A549 (cell line): ENCODE measurements around the gene PRKCE. TPM values are rescaled to one million over a fixed set of nuclear protein-coding genes. Genes with fewer than 3 reads are reported as not detected.
A peak's percentile ranks its signal among the peaks of the same experiment; 100 is the strongest.

ENCODE experiments used
- ATAC-seq, 2 experiments: fragments of 200-7000 bp in 1 of 2; fragments of >200 bp in 1 of 2; cut with Nextera tagmentation in 1 of 2; cut with Tn5 transposase in 1 of 2; 3 replicates each; pipeline versions ENCODE4 v1.8.0 to v1.9.1; 2018 to 2020; ENCODE audit warnings: mild to moderate bottlenecking in 1 of 2, moderate library complexity in 1 of 2
- CTCF ChIA-PET: fragments of 300-600 bp; sonication (Branson Sonifier 250); formaldehyde crosslinking; extraction: SDS; loops from one replicate; lab custom pipeline; 2021; ENCODE audit warnings: antibody characterized with exemption, inconsistent platforms; lab: Yijun Ruan, JAX
- POLR2A ChIA-PET: fragments of 350-600 bp; formaldehyde crosslinking; extraction: SDS; loops from one replicate; lab custom pipeline; 2021; ENCODE audit warnings: antibody characterized with exemption, inconsistent platforms; lab: Yijun Ruan, JAX
- DNase-seq, 2 experiments: peaks; one replicate each; pipeline versions ENCODE4 v3.0.0 to v3.0.0-alpha.2; 2011 to 2016; ENCODE audit warnings: low read depth in 1 of 2, low spot score in 1 of 2
- FAIRE-seq: peaks from 2 replicates; lab custom pipeline; 2011; peaks lifted over from hg19 to GRCh38; lab: Jason Lieb, UNC
- H3K27ac ChIP-seq, 2 experiments: fragments of >200 bp; sonication (Bioruptor Twin); formaldehyde crosslinking; 3 replicates each; pipeline ENCODE4 v1.5.1; 2016 to 2017
- H3K4me1 ChIP-seq: fragments of >200 bp; sonication (Bioruptor Twin); formaldehyde crosslinking; 3 replicates; pipeline ENCODE4 v1.6.1; 2016
- H3K4me2 ChIP-seq: fragments of >200 bp; sonication (Bioruptor Twin); formaldehyde crosslinking; 3 replicates; pipeline ENCODE4 v1.6.1; 2016
- H3K4me3 ChIP-seq: fragments of >200 bp; sonication (Bioruptor Twin); formaldehyde crosslinking; 3 replicates; pipeline ENCODE4 v1.5.1; 2016
- H3K9me3 ChIP-seq: fragments of >200 bp; sonication (Bioruptor Twin); formaldehyde crosslinking; 3 replicates; pipeline ENCODE4 v1.6.1; 2016
- ATOH8 ChIP-seq: fragments of 250-450 bp; sonication (Bioruptor Pico); IDR thresholded peaks from 2 replicates; pipeline ENCODE4 v1.5.0; 2020; ENCODE audit warnings: low read depth, mild to moderate bottlenecking, moderate library complexity
- BHLHE40 ChIP-seq: IDR thresholded peaks from 2 replicates; pipeline ENCODE4 v1.6.1; 2012; ENCODE audit warnings: low read depth, low read length, inconsistent platforms
- CBX8 ChIP-seq: fragments of 200-600 bp; sonication (generic); IDR thresholded peaks from 2 replicates; pipeline ENCODE4 v1.6.1; 2016
- CEBPB ChIP-seq, 2 experiments: fragments of >200 bp in 1 of 2; sonication (Bioruptor Twin) in 1 of 2; formaldehyde crosslinking in 1 of 2; IDR thresholded peaks; 2 replicates each; pipeline ENCODE4 v1.6.1; 2012 to 2016
- EHMT2 ChIP-seq: fragments of 200-600 bp; sonication (generic); IDR thresholded peaks from 2 replicates; pipeline ENCODE4 v1.6.1; 2016; ENCODE audit warnings: antibody characterized with exemption, low read depth, mild to moderate bottlenecking, moderate library complexity
- FOSL2 ChIP-seq, 2 experiments: fragments of 450-650 bp in 1 of 2; fragments of >200 bp in 1 of 2; sonication (Bioruptor Twin) in 1 of 2; formaldehyde crosslinking; IDR thresholded peaks; 2 replicates each; pipeline versions ENCODE4 v1.5.0 to v1.6.1; 2016 to 2020; ENCODE audit warnings: mild to moderate bottlenecking in 1 of 2, moderate library complexity in 1 of 2
- FOXS1 ChIP-seq: fragments of 250-450 bp; sonication (Bioruptor Pico); IDR thresholded peaks from 2 replicates; pipeline ENCODE4 v1.5.0; 2020; ENCODE audit warnings: mild to moderate bottlenecking, moderate library complexity
- GATA3 ChIP-seq: IDR thresholded peaks from 2 replicates; pipeline ENCODE4 v1.6.1; 2012; ENCODE audit warnings: borderline replicate concordance
- HDAC2 ChIP-seq: fragments of 200-600 bp; sonication (generic); IDR thresholded peaks from 2 replicates; pipeline ENCODE4 v1.6.1; 2016
- HMGXB4 ChIP-seq: fragments of 250-450 bp; sonication (Bioruptor Pico); IDR thresholded peaks from 2 replicates; pipeline ENCODE4 v1.5.0; 2021; ENCODE audit warnings: mild to moderate bottlenecking, moderate library complexity, borderline replicate concordance
- HOXB13 ChIP-seq: fragments of 250-450 bp; sonication (Bioruptor Pico); IDR thresholded peaks from 2 replicates; pipeline ENCODE4 v1.5.0; 2020; ENCODE audit warnings: low read depth, mild to moderate bottlenecking, moderate library complexity
- HOXB5 ChIP-seq: fragments of 250-450 bp; sonication (Bioruptor Pico); IDR thresholded peaks from 2 replicates; pipeline ENCODE4 v1.5.0; 2020; ENCODE audit warnings: mild to moderate bottlenecking, moderate library complexity
- JUNB ChIP-seq: fragments of >200 bp; sonication (Bioruptor Twin); formaldehyde crosslinking; IDR thresholded peaks from 2 replicates; pipeline ENCODE4 v1.6.1; 2016
- MAFK ChIP-seq: fragments of 450-650 bp; IDR thresholded peaks from 2 replicates; pipeline ENCODE4 v1.6.1; 2014; ENCODE audit not compliant: partially characterized antibody
- MAX ChIP-seq: IDR thresholded peaks from 2 replicates; pipeline ENCODE4 v1.6.1; 2012
- MAZ ChIP-seq: fragments of 150-350 bp; IDR thresholded peaks from 2 replicates; pipeline ENCODE4 v1.6.1; 2014; ENCODE audit warnings: antibody characterized with exemption, low read depth, low read length, borderline replicate concordance
- NPAS2 ChIP-seq: fragments of 250-450 bp; sonication (Bioruptor Pico); IDR thresholded peaks from 2 replicates; pipeline ENCODE4 v1.8.0; 2022; ENCODE audit warnings: mild to moderate bottlenecking, moderate library complexity, borderline replicate concordance
- PHF8 ChIP-seq: fragments of 200-600 bp; sonication (generic); IDR thresholded peaks from 2 replicates; pipeline ENCODE4 v1.6.1; 2016; ENCODE audit warnings: low read depth, mild to moderate bottlenecking, antibody characterized with exemption, moderate library complexity, borderline replicate concordance
- POLR2A ChIP-seq: IDR thresholded peaks from 2 replicates; pipeline ENCODE4 v1.6.1; 2012; ENCODE audit warnings: mild to moderate bottlenecking, low read length
- RARB ChIP-seq: fragments of 250-450 bp; sonication (Bioruptor Pico); IDR thresholded peaks from 2 replicates; pipeline ENCODE4 v1.8.0; 2021; ENCODE audit warnings: mild to moderate bottlenecking, moderate library complexity
- TP53 ChIP-seq: fragments of 250-450 bp; sonication (Bioruptor Pico); IDR thresholded peaks from 2 replicates; pipeline ENCODE4 v1.5.0; 2021; ENCODE audit warnings: mild to moderate bottlenecking, moderate library complexity
- ZFP36 ChIP-seq: fragments of 450-650 bp; IDR thresholded peaks from 2 replicates; pipeline ENCODE4 v1.6.1; 2014; ENCODE audit warnings: borderline replicate concordance; ENCODE audit not compliant: partially characterized antibody
- ZNF302 ChIP-seq: fragments of 250-450 bp; sonication (Bioruptor Pico); IDR thresholded peaks from 2 replicates; pipeline ENCODE4 v1.9.0; 2021; ENCODE audit warnings: inconsistent platforms, mild to moderate bottlenecking, moderate library complexity
- WGBS: methylation state at CpG from one replicate; pipeline ENCODE4 v1.1.6; 2017; ENCODE audit errors: missing lambda C conversion rate; 5-methylcytosine and 5-hydroxymethylcytosine counted together
- polyA plus RNA-seq, 4 experiments: library from polyadenylated mRNA; depleted of rRNA in 3 of 4; stranded (reverse); fragments of >200 nt; fragmentation: RNase III in 1 of 4; extraction: RNeasy Plus Mini Kit Qiagen cat#74134 plus additional on column Dnase treatment in 1 of 4; gene quantifications; 2 replicates in 3 of 4; 3 replicates in 1 of 4; pipeline ENCODE4 v1.2.3, GENCODE V29; 2011 to 2017
- TF ChIP-seq, protein P1 (sequence below): IDR thresholded peaks from 2 replicates; pipeline ENCODE4 v1.6.1; 2012; ENCODE audit warnings: low read depth, borderline replicate concordance
- TF ChIP-seq, protein P2 (sequence below): fragments of 200-600 bp; sonication (generic); IDR thresholded peaks from 2 replicates; pipeline ENCODE4 v1.6.1; 2016; ENCODE audit warnings: antibody characterized with exemption, mild to moderate bottlenecking, moderate library complexity

PRKCE gene
- polyA plus RNA-seq, 2 of the 4 experiments (the other 2 are of a cell fraction) = 11.5 to 12.0 TPM

- ChIA-PET CTCF (interaction anchor here (1.1 to 4.7 kb wide), 5 partner anchors 10 to 316 kb away, joined by 3 to 21 read pairs (median 3); no protein-coding TSS in a partner anchor), POLR2A (no interaction called here)
- FAIRE-seq = no peak
- peaks cover 64% of the 10 kb centered on the region for H3K4me1 ChIP-seq
- H3K27ac ChIP-seq = peak overlapping the region; percentile 60 to 81
- no peak for TF ChIP-seq FOXS1 (CRISPR knock-in tag)
- 0 out of 2 replicates have a peak, but pooled peaks have one; percentile 15 for TF ChIP-seq FOSL2 (IDR thresholded peaks at IDR 0.05)
- TF ChIP-seq FOSL2 (CRISPR knock-in tag; IDR thresholded peaks at IDR 0.05) = peak; percentile 57
- 0 out of 4 replicates have a peak, but pooled peaks of 1 of the 2 experiments have one; percentile 4 for TF ChIP-seq CEBPB (IDR thresholded peaks at IDR 0.05)
- TF ChIP-seq, protein P1, sequence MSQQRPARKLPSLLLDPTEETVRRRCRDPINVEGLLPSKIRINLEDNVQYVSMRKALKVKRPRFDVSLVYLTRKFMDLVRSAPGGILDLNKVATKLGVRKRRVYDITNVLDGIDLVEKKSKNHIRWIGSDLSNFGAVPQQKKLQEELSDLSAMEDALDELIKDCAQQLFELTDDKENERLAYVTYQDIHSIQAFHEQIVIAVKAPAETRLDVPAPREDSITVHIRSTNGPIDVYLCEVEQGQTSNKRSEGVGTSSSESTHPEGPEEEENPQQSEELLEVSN = no peak
- no peak for TF ChIP-seq EHMT2
- no peak for TF ChIP-seq BHLHE40
- TF ChIP-seq MAZ = no peak
- TF ChIP-seq HDAC2 = no peak
- no peak for TF ChIP-seq HOXB13 (CRISPR knock-in tag)
- no peak for TF ChIP-seq HMGXB4 (CRISPR knock-in tag)
- TF ChIP-seq, protein P2, sequence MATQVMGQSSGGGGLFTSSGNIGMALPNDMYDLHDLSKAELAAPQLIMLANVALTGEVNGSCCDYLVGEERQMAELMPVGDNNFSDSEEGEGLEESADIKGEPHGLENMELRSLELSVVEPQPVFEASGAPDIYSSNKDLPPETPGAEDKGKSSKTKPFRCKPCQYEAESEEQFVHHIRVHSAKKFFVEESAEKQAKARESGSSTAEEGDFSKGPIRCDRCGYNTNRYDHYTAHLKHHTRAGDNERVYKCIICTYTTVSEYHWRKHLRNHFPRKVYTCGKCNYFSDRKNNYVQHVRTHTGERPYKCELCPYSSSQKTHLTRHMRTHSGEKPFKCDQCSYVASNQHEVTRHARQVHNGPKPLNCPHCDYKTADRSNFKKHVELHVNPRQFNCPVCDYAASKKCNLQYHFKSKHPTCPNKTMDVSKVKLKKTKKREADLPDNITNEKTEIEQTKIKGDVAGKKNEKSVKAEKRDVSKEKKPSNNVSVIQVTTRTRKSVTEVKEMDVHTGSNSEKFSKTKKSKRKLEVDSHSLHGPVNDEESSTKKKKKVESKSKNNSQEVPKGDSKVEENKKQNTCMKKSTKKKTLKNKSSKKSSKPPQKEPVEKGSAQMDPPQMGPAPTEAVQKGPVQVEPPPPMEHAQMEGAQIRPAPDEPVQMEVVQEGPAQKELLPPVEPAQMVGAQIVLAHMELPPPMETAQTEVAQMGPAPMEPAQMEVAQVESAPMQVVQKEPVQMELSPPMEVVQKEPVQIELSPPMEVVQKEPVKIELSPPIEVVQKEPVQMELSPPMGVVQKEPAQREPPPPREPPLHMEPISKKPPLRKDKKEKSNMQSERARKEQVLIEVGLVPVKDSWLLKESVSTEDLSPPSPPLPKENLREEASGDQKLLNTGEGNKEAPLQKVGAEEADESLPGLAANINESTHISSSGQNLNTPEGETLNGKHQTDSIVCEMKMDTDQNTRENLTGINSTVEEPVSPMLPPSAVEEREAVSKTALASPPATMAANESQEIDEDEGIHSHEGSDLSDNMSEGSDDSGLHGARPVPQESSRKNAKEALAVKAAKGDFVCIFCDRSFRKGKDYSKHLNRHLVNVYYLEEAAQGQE = no peak
- no peak for TF ChIP-seq NPAS2 (CRISPR knock-in tag)
- no peak for TF ChIP-seq PHF8
- TF ChIP-seq, all 56 proteins: peak for 2
- DNase-seq = peak in 1 of 2 experiments; percentile 56
- peak in 1 of 2 experiments; percentile 18; a peak in 1 of 6 replicates for ATAC-seq
- no peaks in the 10 kb centered on the region; the same call in 2 of the 3 replicates for H3K9me3 ChIP-seq
- 40% methylated on average over 8 of the region's 8 CpGs for WGBS
- H3K4me3 ChIP-seq = no peak overlapping the region; the same call in 2 of the 3 replicates
- peak overlapping the region; percentile 71 for H3K4me2 ChIP-seq
Measured at GRCh38 chr2:45960057-45960863, 308.8 kb downstream of the PRKCE start.

DNA sequence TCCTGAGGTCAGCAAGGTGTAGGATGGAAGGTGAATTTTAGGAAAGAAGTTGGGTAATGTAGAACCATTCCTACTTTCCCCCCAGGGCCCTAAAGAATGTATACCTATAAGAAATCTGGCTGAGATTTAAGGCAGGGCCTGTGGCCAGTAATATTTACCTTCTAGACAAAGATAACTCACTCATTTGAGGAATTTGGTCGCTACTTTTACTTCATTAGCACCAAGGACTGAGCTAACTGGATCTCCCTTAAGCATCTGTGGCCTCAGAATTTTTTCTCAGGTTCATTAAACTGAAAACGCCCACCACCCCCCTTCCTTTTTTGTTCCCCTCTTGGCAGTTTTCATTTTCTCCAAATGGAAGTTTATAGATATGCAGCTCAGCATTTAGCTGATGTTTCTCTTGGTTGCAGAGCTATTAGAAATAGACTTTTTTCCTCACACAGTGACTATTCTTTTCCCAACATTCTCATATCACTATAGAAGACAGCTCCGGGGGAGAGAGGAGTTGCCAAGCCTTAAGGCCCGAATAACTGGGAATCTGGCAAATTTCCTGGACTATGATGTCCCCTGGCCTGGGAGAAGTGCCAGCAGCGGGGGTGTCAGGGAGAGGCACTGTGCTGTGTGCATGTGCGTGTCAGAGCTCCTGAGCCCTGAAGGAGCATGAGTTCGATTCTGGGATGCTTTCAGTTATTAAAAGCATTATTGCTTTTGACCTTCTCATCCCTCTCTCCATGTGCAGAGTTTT is 310.9 kb downstream of the PRKCE start:
- DNase-seq (peak in 1 of 2 experiments; percentile 68), FAIRE-seq (no peak), ATAC-seq (peak in 1 of 2 experiments; percentile 21; a peak in 3 of 6 replicates)
- POLR2A ChIA-PET = interaction anchor here (2.7 kb wide), 1 partner anchor 30 kb away, joined by 15 read pairs; no protein-coding TSS in a partner anchor
- no peak overlapping the region for H3K4me3 ChIP-seq
- no peaks in the 10 kb centered on the region; the same call in 2 of the 3 replicates for H3K9me3 ChIP-seq
- peak overlapping the region; percentile 60 for H3K4me2 ChIP-seq
- CTCF ChIA-PET = interaction anchor here (1.0 to 4.7 kb wide), 9 partner anchors 15 to 499 kb away, joined by 3 to 21 read pairs (median 9); no protein-coding TSS in a partner anchor
- H3K27ac ChIP-seq = peak overlapping the region; percentile 70 to 81; a peak in 5 of 6 replicates
- 20% methylated on average over 7 of the region's 7 CpGs for WGBS
- H3K4me1 ChIP-seq = peaks cover 68% of the 10 kb centered on the region
- TF ChIP-seq ZFP36 = no peak
- TF ChIP-seq EHMT2 = no peak
- TF ChIP-seq GATA3 = 0 out of 2 replicates have a peak, but pooled peaks have one; percentile 15
- no peak for TF ChIP-seq CBX8
- no peak for TF ChIP-seq BHLHE40
- no peak for TF ChIP-seq POLR2A
- 0 out of 2 replicates have a peak, but pooled peaks have one; percentile 1 for TF ChIP-seq JUNB
- TF ChIP-seq ZNF302 (CRISPR knock-in tag) = no peak
- TF ChIP-seq ATOH8 (CRISPR knock-in tag) = no peak
- TF ChIP-seq RARB = no peak
- no peak for TF ChIP-seq HDAC2
- peak; percentile 53; the same call in 1 of the 2 replicates for TF ChIP-seq MAX
- no peak for TF ChIP-seq TP53 (CRISPR knock-in tag)
- TF ChIP-seq HOXB5 (CRISPR knock-in tag) = no peak
- TF ChIP-seq MAFK = no peak
